GM13977 (cell line): ENCODE data around the gene UBAP1.

ENCODE experiments used
- DNase-seq: peaks from one replicate; pipeline ENCODE4 v3.0.0; 2012; ENCODE audit warnings: low spot score
- in situ Hi-C: fragments of 300-500 bp; cut with MboI; formaldehyde crosslinking; loops from one replicate; pipeline ENCODE4 v1.12.0; 2022; ENCODE audit warnings: low sequenced_read_pairs, low pct_unique_long_range_greater_than_20kb, mixed read lengths, inconsistent platforms; ENCODE audit not compliant: unreplicated experiment
- TF ChIP-seq, protein P1 (sequence below): IDR thresholded peaks from 2 replicates; pipeline ENCODE4 v1.5.1; 2012; ENCODE audit warnings: mild to moderate bottlenecking, control low read depth; ENCODE audit not compliant: insufficient read depth; ENCODE audit errors: extremely low read depth, missing control alignments

The UBAP1 gene

DNA sequence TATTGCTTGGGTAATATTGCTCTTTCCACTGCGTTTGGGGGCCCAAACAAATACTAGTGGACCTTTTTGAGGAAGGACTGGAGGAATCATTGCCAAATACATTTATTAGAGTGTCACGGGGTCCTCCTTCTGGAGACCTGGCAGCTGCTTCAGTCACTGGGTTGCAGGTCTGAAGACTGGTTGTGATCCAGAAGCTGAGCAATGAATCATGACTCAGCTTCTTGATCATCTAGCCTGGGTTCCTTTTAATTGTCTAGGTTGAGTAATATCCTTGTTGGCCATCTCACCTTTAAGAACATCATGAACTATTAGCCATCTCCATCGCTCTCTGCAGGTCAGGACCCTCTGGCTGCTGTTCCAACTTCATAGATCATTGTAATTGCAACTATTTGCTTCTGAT lies 15.4 kb upstream of the UBAP1 start:
- in situ Hi-C loops, result no loop called here
- no peak for DNase-seq
- TF ChIP-seq, protein P1, sequence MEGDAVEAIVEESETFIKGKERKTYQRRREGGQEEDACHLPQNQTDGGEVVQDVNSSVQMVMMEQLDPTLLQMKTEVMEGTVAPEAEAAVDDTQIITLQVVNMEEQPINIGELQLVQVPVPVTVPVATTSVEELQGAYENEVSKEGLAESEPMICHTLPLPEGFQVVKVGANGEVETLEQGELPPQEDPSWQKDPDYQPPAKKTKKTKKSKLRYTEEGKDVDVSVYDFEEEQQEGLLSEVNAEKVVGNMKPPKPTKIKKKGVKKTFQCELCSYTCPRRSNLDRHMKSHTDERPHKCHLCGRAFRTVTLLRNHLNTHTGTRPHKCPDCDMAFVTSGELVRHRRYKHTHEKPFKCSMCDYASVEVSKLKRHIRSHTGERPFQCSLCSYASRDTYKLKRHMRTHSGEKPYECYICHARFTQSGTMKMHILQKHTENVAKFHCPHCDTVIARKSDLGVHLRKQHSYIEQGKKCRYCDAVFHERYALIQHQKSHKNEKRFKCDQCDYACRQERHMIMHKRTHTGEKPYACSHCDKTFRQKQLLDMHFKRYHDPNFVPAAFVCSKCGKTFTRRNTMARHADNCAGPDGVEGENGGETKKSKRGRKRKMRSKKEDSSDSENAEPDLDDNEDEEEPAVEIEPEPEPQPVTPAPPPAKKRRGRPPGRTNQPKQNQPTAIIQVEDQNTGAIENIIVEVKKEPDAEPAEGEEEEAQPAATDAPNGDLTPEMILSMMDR, result no peak

DNA sequence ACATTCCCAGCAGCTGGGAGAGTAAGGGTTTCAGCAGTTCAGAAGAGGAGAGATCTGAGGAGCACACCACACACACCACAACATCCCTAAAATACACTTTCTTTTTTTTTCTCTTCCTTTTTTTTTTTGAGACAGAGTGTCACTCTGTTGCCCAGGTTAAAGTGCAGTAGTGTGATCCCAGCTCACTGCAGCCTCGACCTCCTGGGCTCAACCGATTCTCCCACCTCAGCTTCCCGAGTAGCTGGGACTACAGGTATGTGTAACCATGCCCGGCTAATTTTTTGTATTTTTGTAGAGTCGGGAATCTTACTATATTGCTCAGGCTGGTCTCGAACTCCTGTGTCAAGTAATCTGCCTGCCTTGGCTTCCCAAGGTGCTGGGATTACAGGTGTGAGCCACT lies 9.7 kb upstream of the UBAP1 start:
- DNase-seq, result no peak
- TF ChIP-seq, protein P1, result no peak
- in situ Hi-C loops, result no loop called here

DNA sequence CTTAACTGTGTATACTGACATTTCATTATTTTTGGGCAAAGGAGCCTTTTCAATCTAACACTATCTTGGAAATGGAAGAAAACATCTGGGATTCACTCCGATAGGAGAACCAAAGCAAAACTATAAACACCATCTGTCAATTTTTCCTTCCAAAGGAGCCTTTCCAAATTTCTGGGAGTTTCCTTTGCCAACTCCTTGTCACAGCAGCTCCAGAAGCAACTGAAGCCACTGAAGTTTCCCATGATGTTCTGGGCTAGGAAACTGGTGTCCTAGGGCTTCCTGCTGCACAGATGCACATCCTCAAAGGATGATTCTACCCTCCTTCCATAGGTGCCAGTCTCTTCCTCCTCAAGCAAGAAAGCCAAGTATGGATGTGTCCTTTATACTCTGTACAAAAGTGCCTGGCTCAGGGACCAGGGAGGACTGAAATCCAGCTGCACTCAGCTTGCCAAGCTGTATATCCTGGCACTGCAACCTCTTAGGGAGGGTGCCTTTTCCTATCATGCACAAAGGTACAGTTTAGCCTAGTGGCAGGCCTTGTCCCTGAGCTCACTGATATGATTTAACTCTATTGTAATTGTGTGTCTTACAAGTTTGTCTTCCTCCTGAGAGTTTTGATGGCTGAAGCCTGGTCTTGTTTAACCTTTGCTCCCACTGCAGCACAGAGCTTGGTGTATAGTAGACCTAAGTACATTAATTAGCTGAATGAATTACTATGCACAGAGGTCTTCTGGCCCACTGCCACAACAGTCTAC lies 8.4 kb upstream of the UBAP1 start:
- TF ChIP-seq, protein P1, result no peak
- no peak for DNase-seq
- in situ Hi-C loops, result no loop called here

DNA sequence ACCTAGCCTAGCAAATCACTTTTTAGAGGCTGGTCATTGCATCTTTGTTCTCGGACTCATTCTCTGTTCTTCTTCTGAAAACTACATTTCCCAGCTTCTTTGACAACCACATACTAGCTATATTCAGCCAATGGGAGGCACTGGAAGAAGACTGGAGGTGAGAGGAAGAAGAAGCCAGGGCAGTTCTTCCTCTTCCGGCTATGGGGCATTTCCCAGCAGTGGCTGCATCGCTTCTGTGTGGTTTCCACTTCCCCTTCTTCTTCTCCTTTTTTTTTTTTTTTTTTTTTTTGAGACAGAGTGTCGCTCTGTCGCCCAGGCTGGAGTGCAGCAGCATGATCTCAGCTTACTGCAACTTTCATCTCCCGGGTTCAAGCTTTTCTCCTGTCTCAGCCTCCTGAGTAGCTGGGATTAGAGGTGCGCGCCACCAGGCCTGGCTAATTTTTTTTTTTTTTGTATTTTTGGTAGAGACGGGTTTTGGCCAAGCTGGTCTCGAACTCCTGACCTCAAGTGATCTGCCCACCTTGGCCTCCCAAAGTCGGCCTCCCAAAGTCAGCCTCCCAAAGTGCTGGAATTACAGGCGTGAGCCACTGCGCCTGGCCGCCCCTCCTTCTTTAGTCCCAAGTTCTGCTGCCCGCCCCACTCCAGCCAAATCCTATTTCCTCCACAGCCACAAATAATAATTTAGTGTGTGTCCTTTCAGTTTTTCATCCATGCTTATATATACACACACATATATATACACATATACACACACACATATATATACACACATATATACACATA lies 6.9 kb upstream of the UBAP1 start:
- in situ Hi-C loops, result no loop called here
- no peak for DNase-seq
- TF ChIP-seq, protein P1, result no peak

DNA sequence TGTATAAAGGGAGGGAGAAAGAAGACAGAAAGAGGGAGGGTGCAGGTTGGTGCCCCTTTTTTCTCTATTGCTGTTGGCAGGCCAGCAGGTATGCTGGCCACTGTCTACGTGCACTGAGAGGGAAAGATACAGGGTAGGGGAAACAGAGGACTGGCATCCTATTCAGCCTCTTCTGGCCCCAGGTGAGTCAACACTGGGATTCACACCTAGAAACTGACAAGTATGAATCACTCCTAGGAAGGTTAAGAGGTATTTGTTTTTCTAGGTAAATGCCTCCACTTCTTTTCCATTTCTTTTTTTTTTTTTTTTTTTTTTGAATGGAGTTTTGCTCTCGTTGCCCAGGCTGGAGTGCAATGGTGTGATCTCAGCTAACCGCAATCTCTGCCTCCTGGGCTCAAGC lies 2.8 kb upstream of the UBAP1 start:
- DNase-seq, result no peak
- in situ Hi-C loops, result no loop called here
- TF ChIP-seq, protein P1, result no peak

DNA sequence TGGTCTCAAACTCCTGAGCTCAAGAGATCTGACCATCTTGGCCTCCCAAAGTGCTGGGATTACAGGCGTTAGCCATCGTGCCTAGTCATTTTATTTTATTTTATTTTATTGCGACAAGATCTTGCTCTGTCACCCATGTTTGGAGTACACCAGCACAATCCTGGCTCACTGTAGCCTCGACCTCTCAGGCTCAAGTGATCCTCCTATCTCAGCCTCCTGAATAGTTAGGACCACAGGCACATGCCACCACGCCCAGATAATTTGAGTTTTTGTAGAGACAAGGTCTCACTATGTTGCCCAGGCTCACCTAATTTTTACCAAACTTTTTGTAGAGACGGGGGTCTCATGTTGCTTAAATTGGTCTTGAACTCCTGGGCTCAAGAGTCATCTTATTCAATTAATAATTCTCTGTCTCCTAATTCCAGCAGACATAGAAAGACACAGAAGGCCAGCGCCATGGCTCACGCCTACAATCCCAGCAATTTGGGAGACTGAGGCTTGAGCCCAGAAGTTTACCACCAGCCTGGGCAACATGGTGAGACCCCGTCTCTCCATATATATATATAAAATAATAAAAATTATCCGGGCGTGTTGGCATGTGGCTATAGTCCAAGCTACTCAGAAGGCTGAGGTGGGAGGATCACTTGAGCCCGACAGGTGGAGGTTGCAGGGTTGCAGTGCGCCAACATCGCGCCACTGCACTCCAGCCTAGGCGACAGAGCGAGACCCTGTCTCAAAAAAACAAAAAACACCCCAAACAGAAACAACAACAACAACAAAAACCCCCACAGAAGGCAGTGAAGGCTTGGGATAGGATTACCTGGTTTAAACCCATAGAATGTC lies 1.0 kb upstream of the UBAP1 start:
- TF ChIP-seq, protein P1, result no peak
- in situ Hi-C loops, result no loop called here
- DNase-seq, result no peak
